OCI-LY7 (cell line): ENCODE results near the gene OR52B2. TPM values are rescaled to one million over a fixed set of nuclear protein-coding genes. Genes with fewer than 3 reads are reported as not detected.

Experiments
- BruUV-seq: library from RNA; stranded (reverse); fragments of 400-500 nt; replicated peaks from 2 replicates; lab custom pipeline; 2021; lab: Mats Ljungman, UMichigan
- CTCF ChIA-PET: fragments of 300-600 bp; sonication (Branson Sonifier 250); formaldehyde crosslinking; loops from one replicate; lab custom pipeline; 2022; ENCODE audit warnings: antibody characterized with exemption; ENCODE audit not compliant: unreplicated experiment; lab: Charles Lee
- POLR2A ChIA-PET: fragments of 300-600 bp; sonication (Branson Sonifier 250); formaldehyde crosslinking; loops from one replicate; lab custom pipeline; 2022; ENCODE audit warnings: antibody characterized with exemption; lab: Charles Lee
- DNase-seq: peaks from one replicate; pipeline ENCODE4 v3.0.0-alpha.2; 2015; ENCODE audit warnings: low spot score
- H2AFZ ChIP-seq: fragments of 200-600 bp; sonication (generic), shearing (Covaris generic); 2 replicates; pipeline ENCODE4 v1.6.1; 2014; ENCODE audit warnings: mild to moderate bottlenecking, antibody characterized with exemption, low read length, moderate library complexity
- H3K27ac ChIP-seq: fragments of 200-600 bp; sonication (generic); 2 replicates; pipeline ENCODE4 v1.5.1; 2014; ENCODE audit warnings: mixed run types, low read depth, mild to moderate bottlenecking, moderate library complexity, low read length, inconsistent platforms; ENCODE audit not compliant: poor library complexity, severe bottlenecking
- H3K36me3 ChIP-seq: fragments of 200-600 bp; sonication (generic); 2 replicates; pipeline ENCODE4 v1.6.1; 2014; ENCODE audit warnings: mild to moderate bottlenecking, antibody characterized with exemption, low read length, moderate library complexity, mixed read lengths; ENCODE audit not compliant: insufficient read depth
- H3K4me1 ChIP-seq: fragments of 200-600 bp; sonication (generic); 2 replicates; pipeline ENCODE4 v1.5.1; 2014; ENCODE audit warnings: mild to moderate bottlenecking, low read length; ENCODE audit not compliant: insufficient read depth, poor library complexity, severe bottlenecking
- H3K4me2 ChIP-seq: fragments of 200-600 bp; sonication (generic); 2 replicates; pipeline ENCODE4 v1.6.1; 2014; ENCODE audit warnings: mild to moderate bottlenecking, low read length
- H3K4me3 ChIP-seq: fragments of 200-600 bp; sonication (generic); 2 replicates; pipeline ENCODE4 v1.5.1; 2014; ENCODE audit warnings: mild to moderate bottlenecking, low read depth, low read length; ENCODE audit not compliant: poor library complexity, severe bottlenecking
- H3K79me2 ChIP-seq: fragments of 200-600 bp; sonication (generic); 2 replicates; pipeline ENCODE4 v1.6.1; 2016; ENCODE audit warnings: low read depth, mild to moderate bottlenecking, low read length, moderate library complexity, mixed read lengths; ENCODE audit not compliant: insufficient read depth
- H3K9me2 ChIP-seq: fragments of 200-600 bp; sonication (generic); 2 replicates; pipeline ENCODE4 v1.6.1; 2016; ENCODE audit warnings: mild to moderate bottlenecking, low read length, mixed read lengths; ENCODE audit not compliant: insufficient read depth
- H3K9me3 ChIP-seq: fragments of 200-600 bp; sonication (generic); 2 replicates; pipeline ENCODE4 v1.6.1; 2014; ENCODE audit warnings: mild to moderate bottlenecking, mixed run types, low read length, mixed read lengths
- H4K20me1 ChIP-seq: fragments of 200-600 bp; sonication (generic); 2 replicates; pipeline ENCODE4 v1.6.1; 2014; ENCODE audit warnings: mild to moderate bottlenecking, antibody characterized with exemption, low read length, moderate library complexity, mixed read lengths; ENCODE audit not compliant: insufficient read depth
- CTCF ChIP-seq: fragments of 200-600 bp; sonication (generic); conservative IDR thresholded peaks from 2 replicates; pipeline ENCODE4 v1.5.1; 2014; ENCODE audit warnings: mild to moderate bottlenecking, antibody characterized with exemption, low read length, moderate library complexity, mixed read lengths
- EZH2phosphoT487 ChIP-seq: fragments of 200-600 bp; sonication (generic); IDR thresholded peaks from 2 replicates; pipeline ENCODE4 v1.6.1; 2018; ENCODE audit warnings: low read depth, borderline replicate concordance, mild to moderate bottlenecking, mixed run types, antibody characterized with exemption, low read length, moderate library complexity, mixed read lengths
- intact Hi-C: fragments of 100-400 bp; cut with micrococcal nuclease; formaldehyde crosslinking; loops from one replicate; pipeline ENCODE4 v1.10.0; 2022; ENCODE audit not compliant: unreplicated experiment
- total RNA-seq, 2 experiments: library from RNA; depleted of rRNA in 1 of 2; stranded (reverse); fragments of >200 nt in 1 of 2; shearing (Covaris generic) in 1 of 2; gene quantifications; 2 replicates each; pipeline ENCODE4 v1.2.3, GENCODE V29; 2014 to 2022

OR52B2 gene
- total RNA-seq, 2 experiments from 2014 or later: not detected

GRCh38 chr11:6132431-6132830 lies 37.7 kb downstream of the OR52B2 start:
- Histone ChIP-seq H3K4me2 (no peak overlapping the region), H3K4me3 (no peak overlapping the region), H3K36me3 (no peaks in the 10 kb centered on the region), H3K9me3 (no peaks in the 10 kb centered on the region), H2AFZ (no peak overlapping the region), H3K27ac (no peak overlapping the region), H3K9me2 (no peaks in the 10 kb centered on the region; the same call in 1 of the 2 replicates), H3K79me2 (no peaks in the 10 kb centered on the region), H3K4me1 (no peaks in the 10 kb centered on the region), H4K20me1 (no peaks in the 10 kb centered on the region)
- CTCF ChIA-PET: no interaction called here
- POLR2A ChIA-PET: no interaction called here
- no TSS peak for BruUV-seq
- no peak for DNase-seq
- no peak for TF ChIP-seq EZH2phosphoT487
- TF ChIP-seq CTCF: no peak
- intact Hi-C loops: no loop called here

GRCh38 chr11:6129635-6130034 lies 40.5 kb downstream of the OR52B2 start:
- no peak for DNase-seq
- Histone ChIP-seq H4K20me1 (no peaks in the 10 kb centered on the region), H3K36me3 (no peaks in the 10 kb centered on the region), H3K9me2 (no peaks in the 10 kb centered on the region; the same call in 1 of the 2 replicates), H3K9me3 (no peaks in the 10 kb centered on the region), H3K4me2 (no peak overlapping the region), H3K4me3 (no peak overlapping the region), H3K79me2 (no peaks in the 10 kb centered on the region), H3K4me1 (no peaks in the 10 kb centered on the region), H2AFZ (no peak overlapping the region), H3K27ac (no peak overlapping the region)
- intact Hi-C loops: no loop called here
- ChIA-PET POLR2A (interaction anchor here (0.5 kb wide), 1 partner anchor 1575 kb away, joined by 3 read pairs; no protein-coding TSS in a partner anchor), CTCF (no interaction called here)
- TF ChIP-seq EZH2phosphoT487 (no peak), CTCF (no peak)
- BruUV-seq: no TSS peak

GRCh38 chr11:6129011-6129410 lies 41.1 kb downstream of the OR52B2 start:
- Histone ChIP-seq H3K79me2 (no peaks in the 10 kb centered on the region), H3K4me1 (no peaks in the 10 kb centered on the region), H3K9me3 (no peaks in the 10 kb centered on the region), H3K9me2 (no peaks in the 10 kb centered on the region), H3K36me3 (no peaks in the 10 kb centered on the region), H3K4me2 (no peak overlapping the region), H4K20me1 (no peaks in the 10 kb centered on the region), H3K27ac (no peak overlapping the region), H3K4me3 (no peak overlapping the region), H2AFZ (no peak overlapping the region)
- intact Hi-C loops: no loop called here
- no peak for DNase-seq
- no TSS peak for BruUV-seq
- CTCF ChIA-PET: no interaction called here
- no peak for TF ChIP-seq EZH2phosphoT487
- TF ChIP-seq CTCF: no peak
- POLR2A ChIA-PET: interaction anchor here (0.5 kb wide), 1 partner anchor 1575 kb away, joined by 3 read pairs; no protein-coding TSS in a partner anchor
